Activated gamma-delta T cell (primary cell): ENCODE data around the gene RILP.
A peak's percentile ranks its signal among the peaks of the same experiment; 100 is the strongest.
"Not testable (repeated sequence)": the region's sequence is repeated elsewhere in the genome, so short reads cannot be mapped to it uniquely, and the experiment has no call there.

Experiments used
- DNase-seq: peaks from one replicate; lab custom pipeline; 2025; lab: John Stamatoyannopoulos, UW
- total RNA-seq, 2 donors: gene quantifications; one replicate each; lab custom pipeline; 2026; lab: John Stamatoyannopoulos, UW

Gene RILP
- 1.8 to 3.2 reads per million in 2 donors for total RNA-seq

GRCh38 chr17:1649844-1650501 lies at the start of gene RILP:
Gene RILP, minus strand, starts transcription at chr17:1649866. Its CDS starts 62 bp downstream, at chr17:1649804.
- no peak for DNase-seq

GRCh38 chr17:1697681-1698080 lies 48.0 kb upstream of the RILP start:
- no peak for DNase-seq

- DNase-seq, result no peak
These were observed 45.7 kb upstream of the RILP start for GRCh38 chr17:1695365-1695764.

GRCh38 chr17:1693339-1693738 lies 43.7 kb upstream of the RILP start:
- DNase-seq, result no peak

- no peak for DNase-seq
These were observed 41.0 kb upstream of the RILP start for GRCh38 chr17:1690544-1691221.

- not testable (repeated sequence) for DNase-seq
These were observed 38.7 kb upstream of the RILP start for GRCh38 chr17:1688405-1688804.

GRCh38 chr17:1686086-1686485 lies 36.4 kb upstream of the RILP start:
- DNase-seq, result no peak

GRCh38 chr17:1684378-1685189 lies 34.9 kb upstream of the RILP start, which contains the start of gene PRPF8:
Gene PRPF8, minus strand, starts transcription at chr17:1684867. Its CDS starts 296 bp downstream, at chr17:1684571.
- DNase-seq, result peak; percentile 85

GRCh38 chr17:1683459-1683858 lies 33.8 kb upstream of the RILP start:
- no peak for DNase-seq

- DNase-seq, result no peak
These were observed 26.7 kb upstream of the RILP start for GRCh38 chr17:1676401-1676800.

- no peak for DNase-seq
These were observed 23.5 kb upstream of the RILP start for GRCh38 chr17:1673041-1673785.

GRCh38 chr17:1663934-1664333 lies 14.3 kb upstream of the RILP start:
- DNase-seq, result not testable (repeated sequence)

GRCh38 chr17:1661045-1661444 lies 11.4 kb upstream of the RILP start:
- no peak for DNase-seq

- DNase-seq, result no peak
These were observed 8.4 kb upstream of the RILP start for GRCh38 chr17:1658100-1658499.

- no peak for DNase-seq
These were observed 4.1 kb upstream of the RILP start for GRCh38 chr17:1653735-1654134.

GRCh38 chr17:1652794-1653193 lies 3.1 kb upstream of the RILP start:
- DNase-seq, result not testable (repeated sequence)

- DNase-seq, result no peak
These were observed 1.8 kb upstream of the RILP start for GRCh38 chr17:1651559-1651844.

- no peak for DNase-seq
These were observed 1.3 kb upstream of the RILP start for GRCh38 chr17:1650731-1651558.

GRCh38 chr17:1648963-1649843 lies 463 bp downstream of the RILP start:
- peak; percentile 91 for DNase-seq
